ENCODE measurements around the gene GEMIN4. TPM values are rescaled to one million over a fixed set of nuclear protein-coding genes. Genes with fewer than 3 reads are reported as not detected.
"Not testable (repeated sequence)": the region's sequence is repeated elsewhere in the genome, so short reads cannot be mapped to it uniquely, and the experiment has no call there.

The GEMIN4 gene
- total and polyA plus RNA-seq, 3 donors from 2014 or later: 64.2 to 149 (median 77.4) TPM

DNA sequence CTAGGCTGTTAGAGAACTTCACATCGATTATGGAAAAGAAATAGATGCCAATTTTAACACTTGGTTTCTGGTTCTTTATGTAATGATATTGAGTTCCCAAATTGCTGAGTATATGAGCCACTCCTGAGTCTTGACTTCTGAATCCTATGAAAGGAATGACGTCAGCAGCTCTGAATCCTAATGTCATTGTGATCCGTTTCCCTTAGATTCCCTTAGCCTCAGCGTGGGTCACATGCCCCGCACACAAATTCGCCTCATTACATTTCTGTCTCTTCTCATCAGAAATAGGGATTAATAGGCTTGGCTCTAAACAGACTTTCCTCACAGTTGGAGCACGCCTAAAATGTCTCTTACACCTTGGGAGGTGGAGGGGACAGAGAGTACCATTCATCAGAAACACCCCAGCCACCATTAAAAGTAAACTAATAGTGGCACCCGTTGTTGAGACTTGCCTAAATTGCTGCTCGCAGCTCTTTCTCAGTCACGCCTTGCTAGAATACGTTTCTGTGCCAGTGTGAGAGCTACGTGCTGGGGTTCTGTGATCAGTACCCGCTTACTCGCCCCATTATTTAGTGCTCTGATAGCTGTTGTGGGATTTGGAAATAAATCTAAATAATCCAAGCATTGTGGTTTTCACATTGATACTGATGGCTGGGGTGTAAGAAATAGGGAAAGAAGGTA is 37.2 kb upstream of the GEMIN4 start:
- Histone ChIP-seq H3K9me3 (no peaks in the 10 kb centered on the region), H3K27me3 (no peaks in the 10 kb centered on the region), H3K27ac (no peak overlapping the region), H3K4me3 (no peak overlapping the region), H3K4me1 (peaks cover 3% of the 10 kb centered on the region), H3K36me3 (ENCODE audit: low read depth, missing control alignments) (no peaks in the 10 kb centered on the region)
- DNase-seq: no peak
- intact Hi-C loops (cut with DNase I; ENCODE audit: low total_unique reads): no loop called here
- 90 to 95% methylated on average over 14 of the region's 14 CpGs for WGBS, 2 donors
- TF ChIP-seq POLR2A (IDR thresholded peaks at IDR 0.05): no peak
- TF ChIP-seq, protein P1, sequence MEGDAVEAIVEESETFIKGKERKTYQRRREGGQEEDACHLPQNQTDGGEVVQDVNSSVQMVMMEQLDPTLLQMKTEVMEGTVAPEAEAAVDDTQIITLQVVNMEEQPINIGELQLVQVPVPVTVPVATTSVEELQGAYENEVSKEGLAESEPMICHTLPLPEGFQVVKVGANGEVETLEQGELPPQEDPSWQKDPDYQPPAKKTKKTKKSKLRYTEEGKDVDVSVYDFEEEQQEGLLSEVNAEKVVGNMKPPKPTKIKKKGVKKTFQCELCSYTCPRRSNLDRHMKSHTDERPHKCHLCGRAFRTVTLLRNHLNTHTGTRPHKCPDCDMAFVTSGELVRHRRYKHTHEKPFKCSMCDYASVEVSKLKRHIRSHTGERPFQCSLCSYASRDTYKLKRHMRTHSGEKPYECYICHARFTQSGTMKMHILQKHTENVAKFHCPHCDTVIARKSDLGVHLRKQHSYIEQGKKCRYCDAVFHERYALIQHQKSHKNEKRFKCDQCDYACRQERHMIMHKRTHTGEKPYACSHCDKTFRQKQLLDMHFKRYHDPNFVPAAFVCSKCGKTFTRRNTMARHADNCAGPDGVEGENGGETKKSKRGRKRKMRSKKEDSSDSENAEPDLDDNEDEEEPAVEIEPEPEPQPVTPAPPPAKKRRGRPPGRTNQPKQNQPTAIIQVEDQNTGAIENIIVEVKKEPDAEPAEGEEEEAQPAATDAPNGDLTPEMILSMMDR (IDR thresholded peaks at IDR 0.05): no peak

GRCh38 chr17:788551-788950 is 36.5 kb upstream of the GEMIN4 start:
- no peaks in the 10 kb centered on the region for H3K9me3 ChIP-seq
- H3K36me3 ChIP-seq (ENCODE audit: low read depth, missing control alignments): no peaks in the 10 kb centered on the region
- H3K4me3 ChIP-seq: no peak overlapping the region
- no peak overlapping the region for H3K27ac ChIP-seq
- H3K27me3 ChIP-seq: no peaks in the 10 kb centered on the region
- intact Hi-C loops (cut with DNase I; ENCODE audit: low total_unique reads): no loop called here
- TF ChIP-seq POLR2A (IDR thresholded peaks at IDR 0.05): no peak
- TF ChIP-seq, protein P1 (IDR thresholded peaks at IDR 0.05): no peak
- 81 to 82% methylated on average over 3 to 4 of the region's 4 CpGs for WGBS, 2 donors
- H3K4me1 ChIP-seq: no peaks in the 10 kb centered on the region
- no peak for DNase-seq

GRCh38 chr17:787641-788221 is 35.7 kb upstream of the GEMIN4 start:
- H3K36me3 ChIP-seq (ENCODE audit: low read depth, missing control alignments): no peaks in the 10 kb centered on the region
- no peaks in the 10 kb centered on the region for H3K27me3 ChIP-seq
- 91 to 94% methylated on average over 12 of the region's 12 CpGs for WGBS, 2 donors
- H3K4me1 ChIP-seq: no peaks in the 10 kb centered on the region
- DNase-seq: no peak
- intact Hi-C loops (cut with DNase I; ENCODE audit: low total_unique reads): no loop called here
- no peaks in the 10 kb centered on the region for H3K9me3 ChIP-seq
- no peak for TF ChIP-seq POLR2A (IDR thresholded peaks at IDR 0.05)
- TF ChIP-seq, protein P1 (IDR thresholded peaks at IDR 0.05): no peak
- no peak overlapping the region for H3K27ac ChIP-seq
- no peak overlapping the region for H3K4me3 ChIP-seq

DNA sequence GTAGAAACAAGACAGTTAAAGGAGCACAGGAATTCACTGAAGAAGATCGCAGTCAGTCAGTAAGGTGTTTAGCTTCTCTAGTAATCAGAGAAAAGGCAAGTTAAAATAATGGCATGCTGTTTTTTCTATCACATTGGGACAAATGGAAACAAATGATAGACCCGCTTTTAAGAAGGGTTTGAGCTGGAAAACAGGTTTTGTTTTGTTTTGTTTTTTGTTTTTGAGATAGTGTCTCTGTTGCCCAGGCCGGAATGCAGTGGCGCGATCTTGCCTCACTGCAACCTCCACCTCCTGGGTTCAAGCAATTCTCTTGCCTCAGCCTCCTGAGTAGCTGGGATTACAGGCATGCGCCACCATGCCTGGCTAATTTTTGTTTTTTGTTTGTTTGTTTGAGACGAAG is 33.8 kb upstream of the GEMIN4 start:
- H3K27ac ChIP-seq; intact Hi-C loops (cut with DNase I; ENCODE audit: low total_unique reads); H3K9me3 ChIP-seq; H3K27me3 ChIP-seq; DNase-seq; H3K36me3 ChIP-seq (ENCODE audit: low read depth, missing control alignments); H3K4me3 ChIP-seq; H3K4me1 ChIP-seq: not testable (repeated sequence)
- 89 to 92% methylated on average over 7 of the region's 7 CpGs for WGBS, 2 donors

DNA sequence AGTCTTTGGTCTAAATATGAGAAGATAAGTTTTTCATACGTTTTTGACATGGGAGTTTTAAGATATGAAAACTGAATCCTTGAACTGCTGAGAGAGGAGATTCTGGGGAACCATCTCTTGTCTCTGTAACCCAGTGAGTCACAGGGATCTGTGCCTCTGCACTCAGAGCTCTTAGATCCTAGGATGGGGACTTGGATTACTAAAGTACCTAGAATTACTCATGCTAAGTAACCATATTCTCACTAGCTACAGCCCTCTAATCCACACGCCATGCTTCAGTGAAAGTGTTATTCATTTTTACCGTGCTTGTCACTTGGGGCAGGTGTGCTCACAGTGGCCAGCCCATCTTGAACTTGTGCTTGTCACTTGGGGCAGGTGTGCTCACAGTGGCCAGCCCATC is 32.1 kb upstream of the GEMIN4 start:
- TF ChIP-seq, protein P1 (IDR thresholded peaks at IDR 0.05): no peak
- no peak for TF ChIP-seq POLR2A (IDR thresholded peaks at IDR 0.05)
- Histone ChIP-seq H3K4me1 (no peaks in the 10 kb centered on the region), H3K27ac (no peak overlapping the region), H3K9me3 (no peaks in the 10 kb centered on the region), H3K36me3 (ENCODE audit: low read depth, missing control alignments) (no peaks in the 10 kb centered on the region), H3K4me3 (no peak overlapping the region), H3K27me3 (no peaks in the 10 kb centered on the region)
- WGBS, 2 donors: 68 to 77% methylated on average over 3 of the region's 3 CpGs
- no peak for DNase-seq
- intact Hi-C loops (cut with DNase I; ENCODE audit: low total_unique reads): no loop called here
